GM18867 (cell line): ENCODE results near the gene RPS6KA2.

Experiments
- ATAC-seq: cut with Tn5 transposase; IDR thresholded peaks from one replicate; pipeline ENCODE4 v1.9.1; 2021; ENCODE audit warnings: mild to moderate bottlenecking, moderate library complexity; ENCODE audit not compliant: unreplicated experiment

The RPS6KA2 gene

GRCh38 chr6:166616261-166617238 lies 10.5 kb downstream of the RPS6KA2 start:
- ATAC-seq = no peak

DNA sequence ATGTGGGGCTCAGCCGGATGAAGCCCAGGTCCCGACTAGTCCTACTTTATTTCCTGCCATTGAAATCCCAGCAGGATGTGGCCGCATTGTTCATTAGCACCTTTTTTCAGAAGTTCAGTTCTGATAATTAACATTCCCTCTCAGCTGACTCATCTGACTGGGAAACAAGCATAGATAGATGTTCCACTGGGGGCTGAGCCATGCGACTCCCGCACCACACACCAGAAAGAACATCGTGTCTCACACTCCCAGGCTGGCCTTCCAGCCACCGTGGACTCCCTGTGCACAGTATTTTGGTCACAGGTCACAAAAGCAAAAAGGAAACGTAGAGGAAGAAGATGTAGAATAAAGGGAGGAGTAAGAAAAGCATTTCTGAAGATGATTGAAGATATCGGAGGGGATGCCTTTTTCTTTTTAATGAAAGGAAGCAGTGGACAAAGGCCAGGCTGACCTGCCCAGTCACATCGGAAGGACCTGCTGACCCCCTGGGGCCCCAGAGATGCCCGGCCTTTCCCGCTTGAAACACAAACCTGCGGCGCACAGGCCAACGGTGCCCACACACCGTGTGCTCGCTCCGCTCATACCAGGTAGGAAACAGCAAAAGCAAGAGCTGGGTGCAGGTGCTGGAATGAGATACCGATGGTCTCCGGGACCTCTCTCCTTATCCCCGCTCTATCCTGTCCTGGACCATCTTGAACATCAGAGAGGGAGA lies 11.8 kb downstream of the RPS6KA2 start:
- no peak for ATAC-seq

DNA sequence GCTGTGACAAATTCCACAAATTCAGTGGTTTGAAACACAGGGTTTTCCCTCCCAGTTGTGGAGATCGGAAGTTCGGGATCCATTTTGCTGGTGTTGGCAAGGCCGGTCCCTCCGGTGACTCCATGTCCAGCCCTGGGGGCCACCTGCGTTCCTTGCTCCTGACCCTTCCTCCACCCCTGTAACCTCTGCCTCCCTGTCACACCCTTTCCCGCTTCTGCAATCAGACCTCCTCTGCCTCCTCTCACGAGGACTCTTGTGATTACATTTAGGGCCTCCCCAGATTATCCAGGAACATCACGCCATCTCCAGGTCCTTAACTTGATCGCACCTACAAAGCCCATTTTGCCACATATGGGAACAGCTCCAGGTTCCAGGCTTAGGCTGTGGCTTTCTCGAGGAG lies 12.5 kb downstream of the RPS6KA2 start:
- ATAC-seq = no peak

DNA sequence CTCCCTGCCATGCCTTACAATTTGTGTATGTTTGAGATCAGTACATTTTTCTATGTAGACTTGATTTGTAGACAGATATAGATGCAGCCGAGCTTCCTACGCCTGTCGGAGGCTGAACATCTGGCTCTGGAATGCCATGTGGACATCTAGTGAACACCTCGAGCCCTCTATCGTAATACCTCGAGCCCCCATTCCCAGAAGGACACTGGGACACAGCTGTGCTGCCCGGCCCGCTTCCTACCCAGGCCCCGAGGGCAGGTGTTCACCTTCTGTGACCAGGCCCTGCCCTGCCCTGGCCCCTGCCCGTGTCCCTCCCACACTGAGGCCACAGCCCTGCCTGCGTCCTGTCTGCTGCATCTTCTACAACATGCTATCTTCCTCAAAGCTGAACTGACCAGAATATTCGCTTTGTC lies 12.9 kb downstream of the RPS6KA2 start:
- ATAC-seq = no peak

- no peak for ATAC-seq
These were observed 14.0 kb downstream of the RPS6KA2 start for GRCh38 chr6:166613027-166613426.

- no peak for ATAC-seq
These were observed 14.6 kb downstream of the RPS6KA2 start for GRCh38 chr6:166612471-166612881.

GRCh38 chr6:166611631-166612030 lies 15.4 kb downstream of the RPS6KA2 start:
- no peak for ATAC-seq

DNA sequence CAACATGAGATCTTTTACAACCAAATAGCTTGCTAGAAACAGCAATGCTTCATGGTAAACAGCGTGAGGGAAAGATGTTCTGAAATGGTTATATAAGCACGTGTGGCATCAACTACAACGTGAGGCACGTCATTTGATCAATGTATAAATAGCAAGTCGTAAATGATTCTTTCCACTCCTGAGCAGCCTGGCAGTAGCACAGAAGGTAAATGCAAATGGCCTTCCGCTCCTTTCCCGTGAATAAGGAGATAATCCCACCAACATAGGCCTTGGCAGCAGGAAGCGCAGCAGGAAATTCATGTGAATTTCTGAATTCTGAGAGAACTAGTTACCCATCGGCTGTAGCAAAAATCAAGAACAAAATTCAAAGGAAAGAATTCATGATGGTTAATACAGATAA lies 17.0 kb downstream of the RPS6KA2 start:
- no peak for ATAC-seq

DNA sequence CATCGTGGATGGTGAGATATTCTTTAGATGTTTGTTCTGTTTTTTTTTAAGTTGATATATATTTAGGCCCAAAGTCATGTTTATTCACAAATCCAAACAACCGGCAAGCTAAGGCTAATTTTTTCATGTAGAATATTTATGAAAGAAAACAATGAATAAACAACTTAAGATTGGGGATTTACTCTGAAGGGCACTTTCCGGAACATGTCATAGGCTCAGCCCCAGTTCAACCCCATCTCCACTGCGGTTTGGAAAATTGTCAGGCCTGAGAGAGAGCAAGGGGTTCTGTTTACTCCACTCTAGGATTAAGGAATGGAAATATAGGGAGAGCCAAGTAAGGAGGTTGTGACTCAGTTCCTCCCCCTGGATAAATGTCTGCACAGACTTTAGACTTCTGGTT lies 18.3 kb downstream of the RPS6KA2 start:
- no peak for ATAC-seq

DNA sequence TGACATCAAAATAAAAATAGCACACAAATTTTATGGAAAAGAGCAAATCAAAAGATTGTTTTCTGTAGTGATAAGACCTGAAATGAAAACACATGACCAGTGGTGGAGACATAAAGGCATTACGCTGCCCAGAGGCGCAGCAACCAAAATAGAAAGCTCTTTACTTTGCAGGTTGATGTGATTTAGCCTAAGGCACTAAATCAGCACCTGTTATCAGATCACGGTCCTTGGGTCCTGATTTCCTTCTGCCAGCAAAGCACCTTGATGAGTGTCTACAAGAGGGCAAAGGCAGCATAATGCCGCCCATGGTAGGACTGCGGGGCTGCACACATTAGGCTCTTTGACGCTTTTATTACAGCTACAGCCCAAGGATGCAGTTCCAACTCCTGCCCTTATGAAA lies 21.3 kb downstream of the RPS6KA2 start:
- no peak for ATAC-seq

DNA sequence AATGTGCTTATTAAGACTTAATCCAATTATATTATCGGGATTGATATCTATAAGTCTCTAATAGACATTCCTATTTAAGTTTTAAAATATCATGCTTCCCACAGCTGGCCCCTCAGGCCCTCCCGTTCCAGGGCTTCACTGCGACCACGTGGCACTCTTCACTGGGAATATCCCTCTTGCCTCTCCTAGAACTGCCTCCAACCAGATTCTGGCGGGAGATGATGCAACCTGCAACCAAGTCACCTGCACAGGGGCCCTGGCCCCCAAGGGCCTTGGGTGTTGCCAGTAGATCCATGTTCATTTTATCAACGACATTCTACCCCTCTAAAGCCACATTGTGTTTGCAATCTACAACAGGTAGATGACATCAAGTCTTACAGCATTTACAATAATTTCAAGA lies 22.1 kb downstream of the RPS6KA2 start:
- ATAC-seq = no peak

DNA sequence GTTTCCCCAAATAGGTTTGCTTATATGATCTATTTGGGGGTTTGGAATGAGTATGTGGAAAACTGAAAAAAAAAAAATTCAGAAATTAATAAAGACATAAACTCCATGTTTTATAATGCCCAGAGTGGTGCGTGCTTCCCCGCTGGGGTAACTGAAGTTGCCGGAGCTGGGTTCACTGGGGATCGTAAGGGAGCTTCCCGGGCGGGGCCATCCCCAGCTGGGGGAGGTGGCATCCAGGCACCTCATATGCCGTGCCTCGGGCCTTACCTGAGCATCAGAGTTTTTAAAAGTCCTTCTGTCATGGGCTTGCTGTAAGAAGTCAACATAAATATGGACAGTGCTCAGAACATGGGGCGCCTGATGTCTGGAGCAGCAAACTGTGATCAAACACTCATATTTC lies 22.7 kb downstream of the RPS6KA2 start:
- no peak for ATAC-seq

DNA sequence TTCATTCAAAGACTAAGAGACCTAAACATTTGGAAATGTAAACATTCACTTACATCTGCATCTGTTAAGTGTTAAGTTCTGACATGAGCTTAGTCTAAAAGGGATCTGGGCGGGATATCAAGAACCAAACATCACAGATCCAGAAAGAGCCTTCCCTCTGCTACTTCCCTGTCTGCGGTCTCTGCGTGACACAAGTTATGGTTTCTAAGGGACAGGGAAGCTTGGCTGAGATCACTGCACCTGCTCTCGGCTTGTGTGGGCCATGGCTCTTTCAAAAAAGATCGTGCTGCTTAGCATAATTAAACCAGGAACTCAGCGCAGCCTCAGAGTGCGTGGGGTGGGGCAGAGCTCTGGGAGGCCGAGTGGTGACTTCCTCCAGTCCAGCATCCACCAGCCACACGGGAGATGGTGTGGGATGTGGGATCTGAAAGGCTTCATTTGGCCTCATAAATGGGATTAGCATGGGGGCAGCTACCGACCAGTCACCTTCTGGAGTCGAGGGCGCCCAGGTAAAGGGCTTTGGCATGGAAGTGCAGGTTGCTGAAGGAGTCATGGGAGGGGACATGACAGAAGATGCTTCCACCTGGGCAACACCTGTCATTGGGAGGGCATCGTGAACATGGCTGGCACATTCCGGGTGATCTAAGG lies 23.9 kb downstream of the RPS6KA2 start:
- no peak for ATAC-seq

DNA sequence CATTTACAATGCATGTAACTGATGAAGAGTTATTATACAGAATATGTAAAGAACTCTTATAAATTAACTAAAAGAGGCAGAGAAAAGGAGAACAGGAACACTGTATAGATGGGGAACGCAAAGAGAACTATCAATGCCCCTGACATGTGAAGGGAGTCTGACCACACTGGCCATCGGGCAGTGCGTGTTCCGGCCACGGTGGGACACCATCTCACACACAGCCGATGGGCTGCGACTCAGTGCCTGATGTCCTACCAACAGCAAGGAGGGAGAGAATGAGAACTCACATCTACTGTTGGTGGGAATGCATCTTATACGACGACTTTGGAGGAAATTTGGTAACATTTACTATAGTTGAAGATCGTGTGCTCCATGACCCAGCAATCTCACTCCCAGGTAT lies 25.1 kb downstream of the RPS6KA2 start:
- ATAC-seq = no peak

- no peak for ATAC-seq
These were observed 26.1 kb downstream of the RPS6KA2 start for GRCh38 chr6:166600931-166601330.

GRCh38 chr6:166599205-166599604 lies 27.8 kb downstream of the RPS6KA2 start:
- ATAC-seq = no peak

- no peak for ATAC-seq
These were observed 28.5 kb downstream of the RPS6KA2 start for GRCh38 chr6:166598441-166599138.

GRCh38 chr6:166597711-166598440 lies 29.2 kb downstream of the RPS6KA2 start:
- ATAC-seq = no peak

GRCh38 chr6:166596776-166597507 lies 30.1 kb downstream of the RPS6KA2 start:
- no peak for ATAC-seq

DNA sequence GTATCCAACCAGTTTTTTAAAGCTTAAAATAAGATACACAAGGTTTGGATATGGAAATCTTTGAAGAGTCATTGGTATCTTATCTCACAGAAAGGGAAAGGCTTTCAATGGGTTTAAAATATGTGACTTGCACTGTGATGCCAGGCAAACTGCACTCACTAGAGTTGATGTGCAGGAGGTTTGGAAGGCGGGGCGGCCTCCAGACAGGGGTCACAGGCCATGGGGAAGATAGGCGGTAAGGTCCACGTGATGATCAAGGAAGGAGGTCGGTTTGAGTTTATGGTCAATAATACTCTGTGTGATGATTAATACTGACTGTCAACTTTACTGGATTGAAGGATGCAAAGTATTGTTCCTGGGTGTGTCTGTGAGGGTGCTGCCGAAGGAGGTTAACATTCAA lies 31.1 kb downstream of the RPS6KA2 start:
- no peak for ATAC-seq
